ENCODE results near the gene OLFML2A.
"Not testable (repeated sequence)": the region's sequence is repeated elsewhere in the genome, so short reads cannot be mapped to it uniquely, and the experiment has no call there.

OLFML2A gene

GRCh38 chr9:124830593-124830992, 53.7 kb downstream of the OLFML2A start:
- no peak for DNase-seq

DNA sequence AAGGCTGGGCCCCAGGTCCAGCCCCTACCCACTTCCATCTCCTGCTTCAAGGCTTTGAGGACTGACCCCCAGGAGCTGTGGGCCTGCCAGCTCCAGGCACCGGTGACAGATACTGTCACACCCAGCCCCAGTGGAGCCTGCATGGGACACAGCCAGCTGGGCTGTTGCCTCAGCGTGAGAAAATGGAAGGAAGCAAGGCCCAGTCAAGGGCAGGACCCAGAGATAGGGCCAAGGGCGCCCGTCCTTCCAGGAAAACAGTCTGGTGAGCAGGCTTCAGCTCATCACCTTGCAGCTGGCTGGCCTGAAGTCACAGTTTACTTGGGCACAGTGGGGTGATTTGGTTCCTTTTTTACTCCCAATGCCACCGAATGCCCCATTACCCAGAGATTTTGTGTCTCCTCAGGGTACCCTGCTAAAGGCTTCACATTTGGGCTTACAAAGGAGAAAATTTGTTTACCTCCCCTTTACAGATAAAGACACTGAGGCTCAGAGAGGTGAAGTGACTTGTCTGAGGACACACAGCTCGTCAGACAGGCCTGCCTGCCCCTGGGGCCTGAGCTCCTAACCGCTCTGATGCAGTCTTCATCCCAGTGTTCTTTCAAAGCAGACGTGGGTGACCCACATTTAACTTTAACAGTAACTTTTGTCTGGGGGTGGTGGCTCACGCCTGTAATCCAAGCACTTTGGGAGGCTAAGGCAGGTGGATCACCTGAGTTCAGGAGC, 54.9 kb downstream of the OLFML2A start:
- DNase-seq = no peak

- no peak for DNase-seq
These were observed 57.7 kb downstream of the OLFML2A start for GRCh38 chr9:124834591-124834990.

DNA sequence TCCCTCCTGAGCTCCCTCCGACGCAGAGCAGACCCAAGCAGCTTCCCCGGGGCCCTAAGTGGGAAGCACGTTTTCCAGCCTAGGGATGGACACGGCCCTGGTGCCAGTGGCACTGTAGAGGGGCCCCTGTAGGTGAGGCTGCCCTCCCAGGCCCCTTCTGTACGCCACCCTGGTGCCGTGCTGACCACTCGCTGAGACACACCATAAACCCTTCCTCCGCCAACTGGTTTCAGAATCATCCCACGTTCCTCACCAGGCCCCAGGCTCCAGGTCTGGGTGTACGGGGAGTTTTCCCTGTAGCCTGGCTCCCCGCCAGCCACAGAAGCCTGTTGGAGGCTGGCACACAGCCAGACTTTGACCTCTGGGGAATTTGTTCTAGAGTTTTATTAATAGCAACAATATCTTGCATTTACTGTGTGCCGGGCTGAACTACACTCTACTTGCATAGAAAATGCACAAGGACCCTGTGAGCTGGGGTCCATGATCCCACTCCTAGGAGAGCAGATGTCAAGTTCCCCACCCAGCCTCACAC, 58.2 kb downstream of the OLFML2A start:
- no peak for DNase-seq

- DNase-seq = not testable (repeated sequence)
These were observed 61.2 kb downstream of the OLFML2A start for GRCh38 chr9:124838132-124838531.

- DNase-seq = not testable (repeated sequence)
These were observed 61.8 kb downstream of the OLFML2A start for GRCh38 chr9:124838567-124839275.

- no peak for DNase-seq
These were observed 62.8 kb downstream of the OLFML2A start for GRCh38 chr9:124839612-124840299.

DNA sequence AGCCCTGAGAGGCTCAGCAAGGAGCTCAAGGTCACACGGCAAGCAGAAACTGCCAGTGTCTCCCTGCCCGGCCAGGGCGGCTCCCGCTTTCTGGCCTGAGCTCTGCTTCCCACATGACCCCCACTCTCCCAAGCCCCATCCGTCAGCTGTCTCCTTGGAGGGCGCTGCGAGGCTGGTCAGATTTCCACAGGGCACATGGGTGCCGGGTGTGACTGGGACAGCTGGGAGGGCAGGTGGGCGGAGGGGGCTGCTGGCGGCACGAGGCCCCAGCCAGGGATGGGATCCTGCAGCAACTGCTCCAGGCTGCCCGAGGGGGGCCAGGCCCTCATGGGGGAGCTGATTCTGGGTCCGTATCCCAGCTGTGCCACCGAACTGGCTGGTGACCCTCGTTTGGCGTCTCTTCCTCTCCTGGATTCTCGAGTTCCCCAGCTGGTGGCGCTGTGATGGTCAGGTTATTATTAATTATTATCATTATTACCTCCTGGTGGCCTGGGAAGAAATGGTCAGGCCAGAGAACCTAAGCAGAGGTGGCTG, 63.4 kb downstream of the OLFML2A start:
- DNase-seq = no peak

GRCh38 chr9:124841075-124841821, 64.3 kb downstream of the OLFML2A start:
- DNase-seq = no peak

GRCh38 chr9:124843456-124844034, 66.6 kb downstream of the OLFML2A start:
- no peak for DNase-seq

GRCh38 chr9:124844291-124844690, 67.4 kb downstream of the OLFML2A start:
- no peak for DNase-seq

GRCh38 chr9:124846467-124846866, 69.5 kb downstream of the OLFML2A start:
- not testable (repeated sequence) for DNase-seq

DNA sequence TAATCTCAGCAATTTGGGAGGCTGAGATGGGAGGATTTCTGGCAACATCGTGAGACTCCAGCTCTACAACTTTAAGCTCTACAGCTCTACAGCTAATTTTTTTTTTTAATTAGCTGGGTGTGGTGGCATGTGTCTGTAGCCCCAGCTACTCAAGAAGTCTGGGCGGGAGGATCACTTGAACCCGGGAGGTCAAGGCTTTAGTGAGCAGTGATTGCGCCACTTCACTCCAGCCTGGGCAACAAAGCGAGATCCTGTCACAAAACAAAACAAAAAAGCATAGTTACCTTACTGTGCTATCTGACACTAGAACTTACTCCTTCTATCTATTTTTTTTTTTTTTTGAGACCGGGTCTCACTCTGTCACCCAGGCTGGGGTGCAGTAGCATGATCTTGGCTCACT, 70.0 kb downstream of the OLFML2A start:
- no peak for DNase-seq

GRCh38 chr9:124849801-124850200, 72.9 kb downstream of the OLFML2A start:
- no peak for DNase-seq

- DNase-seq = no peak
These were observed 75.3 kb downstream of the OLFML2A start for GRCh38 chr9:124852121-124852828.

DNA sequence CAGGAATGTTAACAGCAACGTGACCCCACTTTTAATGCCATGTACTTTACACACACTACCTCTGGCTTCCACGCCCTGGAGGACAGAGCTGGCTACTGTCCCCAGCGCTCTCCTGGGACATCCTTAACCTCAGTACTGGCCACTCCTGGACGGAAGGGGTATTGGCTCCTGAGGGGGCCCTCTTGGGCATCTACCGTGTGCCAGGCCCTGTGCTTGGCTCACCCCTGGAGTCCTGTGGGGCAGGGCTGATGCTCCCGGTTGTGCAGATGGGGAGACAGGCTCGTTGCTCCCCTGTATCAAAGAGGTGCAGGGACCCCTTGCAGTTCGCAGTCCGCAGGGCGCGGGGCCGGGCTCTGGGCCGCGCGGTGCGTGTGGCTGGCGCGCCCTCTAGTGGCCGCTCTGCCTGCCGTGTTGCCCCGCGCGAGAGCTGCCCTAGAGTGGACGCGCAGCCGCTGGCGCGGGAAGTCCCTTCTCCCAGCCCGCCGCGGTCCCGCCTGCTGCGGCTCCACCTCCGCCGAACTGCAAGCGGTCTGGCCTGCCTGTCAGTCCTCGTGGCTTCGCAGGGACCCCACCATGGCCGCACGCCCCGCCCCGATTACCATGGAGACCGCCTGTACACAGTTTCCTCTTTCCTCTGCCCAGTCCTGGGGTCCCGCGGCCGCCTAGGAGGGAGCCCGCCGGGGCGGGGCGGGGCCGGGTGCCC, 76.0 kb downstream of the OLFML2A start, which contains the start of gene WDR38:
Gene WDR38 (plus strand): TSS at position 632 of the 703 bp plus-strand sequence. CDS start 72 bp downstream, outside the sequence.
- peak; percentile 77 to 81 for DNase-seq

DNA sequence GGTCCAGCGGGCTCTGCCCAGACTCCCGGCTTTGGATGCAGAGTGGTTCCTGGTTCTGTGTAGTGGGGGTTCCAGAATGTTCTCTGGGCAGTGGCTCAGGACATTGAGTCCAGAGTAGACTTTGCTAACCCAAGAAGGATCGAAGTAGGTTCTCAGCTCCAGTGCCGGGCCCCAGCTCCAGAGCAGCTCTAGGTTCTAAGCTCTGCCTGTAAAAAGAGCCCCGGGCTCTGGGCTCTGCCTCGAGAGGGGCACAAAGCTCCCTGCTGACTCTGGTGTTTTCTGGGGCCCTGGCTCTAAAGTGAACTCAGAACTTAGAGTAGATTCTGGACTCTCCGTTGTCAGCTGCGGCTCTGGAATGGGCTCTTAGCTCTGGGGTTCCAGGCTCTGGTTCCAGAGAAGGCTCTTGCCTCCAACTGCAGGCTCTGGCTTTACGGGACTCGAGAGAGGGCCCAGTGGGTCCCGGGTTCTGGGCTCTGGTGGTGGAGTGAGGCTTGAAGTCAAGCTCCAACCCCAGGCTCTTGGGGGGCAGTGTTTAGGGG, 76.7 kb downstream of the OLFML2A start:
- no peak for DNase-seq

DNA sequence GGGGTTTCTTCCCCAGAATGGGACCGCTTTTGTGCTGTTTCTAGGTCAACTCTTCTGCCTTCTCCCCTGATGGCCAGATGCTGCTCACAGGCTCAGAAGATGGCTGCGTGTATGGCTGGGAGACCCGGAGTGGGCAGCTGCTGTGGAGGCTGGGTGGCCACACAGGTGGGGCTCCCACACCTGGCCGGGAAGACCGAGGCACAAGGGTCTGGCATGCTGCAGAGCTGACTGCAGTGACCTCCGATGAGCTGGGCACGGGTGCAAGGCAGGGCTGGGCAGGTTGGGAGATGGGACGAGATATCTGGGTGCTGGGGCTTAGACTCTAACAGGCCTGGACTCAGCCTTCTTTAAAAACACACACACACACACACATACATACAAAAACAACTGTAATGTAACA, 77.2 kb downstream of the OLFML2A start:
- DNase-seq = no peak

GRCh38 chr9:124854822-124855221, 77.9 kb downstream of the OLFML2A start:
- DNase-seq = no peak

- no peak for DNase-seq
These were observed 78.6 kb downstream of the OLFML2A start for GRCh38 chr9:124855566-124855943.

All from stimulated activated CD4-positive, alpha-beta T cell treated with anti-CD3 and anti-CD28 coated beads, Interleukin-2, amount 100 ng/mL, for 24 hours (primary cell).